ENCODE results near the gene ZNF341. TPM values are rescaled to one million over a fixed set of nuclear protein-coding genes. Genes with fewer than 3 reads are reported as not detected.

Gene ZNF341
- total RNA-seq, 4 donors from 2014 or later, result 4.6 to 7.6 (median 5.8) TPM

GRCh38 chr20:33830371-33830770 is 98.6 kb downstream of the ZNF341 start:
- WGBS, result 59% methylated on average over 4 of the region's 4 CpGs
- no peak overlapping the region for H3K27ac ChIP-seq

GRCh38 chr20:33832103-33832804 is 100.5 kb downstream of the ZNF341 start:
- peaks cover 76% of the 10 kb centered on the region for H3K4me1 ChIP-seq
- WGBS, result 34% methylated on average over 11 of the region's 11 CpGs

More at GRCh38 chr20:33830371-33830770, 98.6 kb downstream of the ZNF341 start:
- Histone ChIP-seq H3K36me3 (no peaks in the 10 kb centered on the region), H3K4me1 (peaks cover 73% of the 10 kb centered on the region), H3K27me3 (no peaks in the 10 kb centered on the region), H3K4me3 (no peak overlapping the region), H3K9me3 (no peaks in the 10 kb centered on the region)
- TF ChIP-seq EP300 (IDR thresholded peaks at IDR 0.05), result no peak
- no peak for TF ChIP-seq CTCF (IDR thresholded peaks at IDR 0.05)
- no peak for TF ChIP-seq POLR2A (IDR thresholded peaks at IDR 0.05)
- no peak for TF ChIP-seq POLR2AphosphoS5 (IDR thresholded peaks at IDR 0.05)
- DNase-seq (ENCODE audit: low spot score in 2 of 2), result no peak

GRCh38 chr20:33833333-33833732 is 101.5 kb downstream of the ZNF341 start:
- Histone ChIP-seq H3K27ac (no peak overlapping the region), H3K4me1 (peaks cover 76% of the 10 kb centered on the region), H3K4me3 (no peak overlapping the region), H3K9me3 (no peaks in the 10 kb centered on the region), H3K27me3 (no peaks in the 10 kb centered on the region), H3K36me3 (no peaks in the 10 kb centered on the region)
- peak in 1 of 2 donors; percentile 21 for DNase-seq (ENCODE audit: low spot score in 2 of 2)
- 16% methylated on average over 1 of the region's 1 CpG for WGBS
- no peak for TF ChIP-seq CTCF (IDR thresholded peaks at IDR 0.05)
- no peak for TF ChIP-seq POLR2AphosphoS5 (IDR thresholded peaks at IDR 0.05)
- TF ChIP-seq POLR2A (IDR thresholded peaks at IDR 0.05), result no peak
- no peak for TF ChIP-seq EP300 (IDR thresholded peaks at IDR 0.05)

More at GRCh38 chr20:33832103-33832804, 100.5 kb downstream of the ZNF341 start:
- Histone ChIP-seq H3K9me3 (no peaks in the 10 kb centered on the region), H3K27ac (no peak overlapping the region), H3K4me3 (no peak overlapping the region), H3K27me3 (no peaks in the 10 kb centered on the region), H3K36me3 (no peaks in the 10 kb centered on the region)
- TF ChIP-seq CTCF (IDR thresholded peaks at IDR 0.05), result no peak
- no peak for TF ChIP-seq POLR2AphosphoS5 (IDR thresholded peaks at IDR 0.05)
- no peak for TF ChIP-seq POLR2A (IDR thresholded peaks at IDR 0.05)
- TF ChIP-seq EP300 (IDR thresholded peaks at IDR 0.05), result no peak
- peak in 1 of 2 donors; percentile 55 for DNase-seq (ENCODE audit: low spot score in 2 of 2)

GRCh38 chr20:33835615-33836172 is 103.9 kb downstream of the ZNF341 start:
- peak in 1 of 2 donors; percentile 77 for DNase-seq (ENCODE audit: low spot score in 2 of 2)
- Histone ChIP-seq H3K27ac (no peak overlapping the region), H3K4me1 (peaks cover 75% of the 10 kb centered on the region), H3K27me3 (no peaks in the 10 kb centered on the region), H3K9me3 (no peaks in the 10 kb centered on the region), H3K36me3 (no peaks in the 10 kb centered on the region), H3K4me3 (no peak overlapping the region)
- TF ChIP-seq POLR2A (IDR thresholded peaks at IDR 0.05), result no peak
- 79% methylated on average over 9 of the region's 9 CpGs for WGBS

DNA sequence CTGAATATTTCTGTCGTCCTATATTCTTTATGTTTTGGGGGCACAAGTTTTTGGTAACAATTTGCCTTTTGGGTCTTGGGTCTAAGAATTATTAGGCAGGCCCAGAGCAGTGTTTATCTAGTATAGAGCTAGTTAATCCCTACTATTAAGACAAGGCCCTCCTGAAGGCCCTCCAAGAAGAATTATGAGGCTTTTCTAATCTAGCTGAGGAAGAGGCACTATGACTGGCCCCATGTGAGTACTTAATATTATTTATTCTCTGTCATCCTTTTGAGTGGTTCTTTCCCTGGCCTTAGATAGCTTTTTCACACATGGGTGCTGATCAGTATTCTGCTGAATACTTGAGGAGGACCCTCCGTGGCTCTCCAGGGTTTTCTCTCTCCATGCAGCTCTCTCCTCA is 104.5 kb downstream of the ZNF341 start:
- H3K36me3 ChIP-seq, result no peaks in the 10 kb centered on the region
- DNase-seq (ENCODE audit: low spot score in 2 of 2), result no peak
- peaks cover 77% of the 10 kb centered on the region for H3K4me1 ChIP-seq
- WGBS, result 84% methylated on average over 2 of the region's 2 CpGs
- no peak overlapping the region for H3K27ac ChIP-seq
- H3K27me3 ChIP-seq, result no peaks in the 10 kb centered on the region
- H3K4me3 ChIP-seq, result no peak overlapping the region
- no peaks in the 10 kb centered on the region for H3K9me3 ChIP-seq
- no peak for TF ChIP-seq POLR2A (IDR thresholded peaks at IDR 0.05)
- TF ChIP-seq EP300 (IDR thresholded peaks at IDR 0.05), result no peak
- no peak for TF ChIP-seq CTCF (IDR thresholded peaks at IDR 0.05)
- TF ChIP-seq POLR2AphosphoS5 (IDR thresholded peaks at IDR 0.05), result no peak
